ENCODE data around the gene DLG1. TPM values are rescaled to one million over a fixed set of nuclear protein-coding genes. Genes with fewer than 3 reads are reported as not detected.
A peak's percentile ranks its signal among the peaks of the same experiment; 100 is the strongest.

Gene DLG1
- total and polyA plus RNA-seq, 12 donors = 14.1 to 74.6 (median 58.4) TPM

GRCh38 chr3:197168063-197168462 lies 130.3 kb downstream of the DLG1 start:
- intact Hi-C loops (cut with DNase I) = no loop called here
- TF ChIP-seq POLR2A (IDR thresholded peaks at IDR 0.05) = no peak
- TF ChIP-seq CTCF (IDR thresholded peaks at IDR 0.05) = no peak
- no peak overlapping the region for H3K4me3 ChIP-seq
- no peak for DNase-seq
- no peaks in the 10 kb centered on the region for H3K4me1 ChIP-seq (replicated peaks in 1 of 2)
- no peaks in the 10 kb centered on the region for H3K9me3 ChIP-seq (replicated peaks in 1 of 3)
- peak overlapping the region in 1 of 5 donors; percentile 23 for H3K27ac ChIP-seq
- WGBS, 4 donors = 87 to 92% (median 89%) methylated on average over 4 of the region's 4 CpGs
- no peaks in the 10 kb centered on the region for H3K27me3 ChIP-seq
- no peaks in the 10 kb centered on the region for H3K36me3 ChIP-seq (replicated peaks in 1 of 2)

GRCh38 chr3:197167549-197167948 lies 130.9 kb downstream of the DLG1 start:
- no peak for DNase-seq
- H3K9me3 ChIP-seq (replicated peaks in 1 of 3) = no peaks in the 10 kb centered on the region
- no peaks in the 10 kb centered on the region for H3K27me3 ChIP-seq
- no peaks in the 10 kb centered on the region for H3K4me1 ChIP-seq (replicated peaks in 1 of 2)
- TF ChIP-seq CTCF (IDR thresholded peaks at IDR 0.05) (no peak), POLR2A (IDR thresholded peaks at IDR 0.05) (no peak)
- WGBS, 4 donors = 84 to 93% (median 87%) methylated on average over 2 of the region's 2 CpGs
- H3K27ac ChIP-seq = no peak overlapping the region
- intact Hi-C loops (cut with DNase I) = no loop called here
- H3K4me3 ChIP-seq = no peak overlapping the region
- H3K36me3 ChIP-seq (replicated peaks in 1 of 2) = no peaks in the 10 kb centered on the region

- intact Hi-C loops (cut with DNase I) = no loop called here
- Histone ChIP-seq H3K4me3 (no peak overlapping the region), H3K36me3 (replicated peaks in 1 of 2) (no peaks in the 10 kb centered on the region), H3K4me1 (replicated peaks in 1 of 2) (peaks cover 0 to 13% of the 10 kb centered on the region in 2 donors), H3K9me3 (replicated peaks in 1 of 3) (no peaks in the 10 kb centered on the region), H3K27me3 (no peaks in the 10 kb centered on the region), H3K27ac (no peak overlapping the region)
- 91 to 96% (median 92%) methylated on average over 6 of the region's 6 CpGs for WGBS, 4 donors
- DNase-seq = peak in 2 of 7 donors; percentile 24 to 81
- TF ChIP-seq CTCF (IDR thresholded peaks at IDR 0.05) (no peak), POLR2A (IDR thresholded peaks at IDR 0.05) (no peak)
Measured at GRCh38 chr3:197165890-197166289, 132.5 kb downstream of the DLG1 start.

- Histone ChIP-seq H3K4me1 (replicated peaks in 1 of 2) (peaks cover 0 to 10% of the 10 kb centered on the region in 2 donors), H3K27ac (no peak overlapping the region), H3K36me3 (replicated peaks in 1 of 2) (no peaks in the 10 kb centered on the region), H3K9me3 (replicated peaks in 1 of 3) (peaks cover 0 to 21% (median 9%) of the 10 kb centered on the region in 3 donors), H3K27me3 (no peaks in the 10 kb centered on the region), H3K4me3 (no peak overlapping the region)
- 94 to 97% (median 95%) methylated on average over 1 of the region's 1 CpG for WGBS, 4 donors
- no peak for DNase-seq
- intact Hi-C loops (cut with DNase I) = no loop called here
- TF ChIP-seq CTCF (IDR thresholded peaks at IDR 0.05) = no peak
- TF ChIP-seq POLR2A (IDR thresholded peaks at IDR 0.05) = no peak
Measured at GRCh38 chr3:197155046-197155445, 143.4 kb downstream of the DLG1 start.

Data from adrenal gland (tissue), 12 donors.